Measurements from ENCODE around the gene PLP2. TPM values are rescaled to one million over a fixed set of nuclear protein-coding genes. Genes with fewer than 3 reads are reported as not detected.
"Not testable (repeated sequence)": the region's sequence is repeated elsewhere in the genome, so short reads cannot be mapped to it uniquely, and the experiment has no call there.

PLP2 gene
- polyA plus RNA-seq, 2 of the 4 experiments (the other 2 are of a cell fraction): 164 to 209 TPM

DNA sequence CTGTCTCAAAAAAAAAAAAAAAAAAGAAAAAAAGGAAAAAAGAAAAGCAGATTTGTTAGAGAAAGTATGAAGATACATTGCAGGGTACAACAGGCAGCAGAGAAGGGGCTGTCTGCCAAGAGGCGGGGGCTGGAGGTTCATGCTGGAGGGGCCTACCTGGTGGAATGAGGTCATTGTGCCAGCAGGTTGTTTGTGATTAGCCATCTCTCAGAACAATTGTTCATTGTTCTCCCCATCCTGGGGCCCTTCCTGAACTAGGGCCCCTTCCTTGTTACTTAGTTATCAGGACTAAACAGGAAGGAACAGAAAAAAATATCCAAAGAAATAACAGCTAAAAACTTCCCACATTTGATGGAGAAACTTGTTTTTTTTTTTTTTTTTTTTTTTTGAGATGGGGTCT lies 34.2 kb upstream of the PLP2 start (continued):
- no peak for TF ChIP-seq CBX8 (IDR thresholded peaks at IDR 0.05)
- no peak for TF ChIP-seq RAD21 (conservative IDR thresholded peaks at IDR 0.05 in 1 of 2, IDR thresholded peaks at IDR 0.05 in 1 of 2)

GRCh38 chrX:49139713-49140112 lies 32.0 kb upstream of the PLP2 start:
- Histone ChIP-seq H3K27ac (peak overlapping the region; percentile 69 to 77), H3K4me3 (no peak overlapping the region), H3K4me1 (peaks cover 16% of the 10 kb centered on the region), H3K9me3 (no peaks in the 10 kb centered on the region), H3K4me2 (peak overlapping the region; percentile 64)
- TF ChIP-seq ZSCAN20 (CRISPR knock-in tag; IDR thresholded peaks at IDR 0.05) (no peak), POLR2AphosphoS2 (conservative IDR thresholded peaks at IDR 0.05; ENCODE audit: low read length) (no peak), EHF (CRISPR knock-in tag; IDR thresholded peaks at IDR 0.05) (no peak), HEYL (CRISPR knock-in tag; IDR thresholded peaks at IDR 0.05) (no peak), MAZ (IDR thresholded peaks at IDR 0.05; ENCODE audit: borderline replicate concordance, low read depth, low read length) (no peak), CEBPB (IDR thresholded peaks at IDR 0.05) (no peak), RAD21 (conservative IDR thresholded peaks at IDR 0.05 in 1 of 2, IDR thresholded peaks at IDR 0.05 in 1 of 2) (no peak), HDAC2 (IDR thresholded peaks at IDR 0.05) (no peak), ZC3H11A (IDR thresholded peaks at IDR 0.05) (no peak), RCOR1 (IDR thresholded peaks at IDR 0.05; ENCODE audit: low read depth, low read length) (no peak), NFE2L2 (conservative IDR thresholded peaks at IDR 0.05; ENCODE audit: low read length) (no peak), JUN (IDR thresholded peaks at IDR 0.05) (no peak), RNF2 (IDR thresholded peaks at IDR 0.05; ENCODE audit: borderline replicate concordance, low read depth) (no peak), GATA3 (IDR thresholded peaks at IDR 0.05; ENCODE audit: borderline replicate concordance) (no peak), CHD2 (IDR thresholded peaks at IDR 0.05; ENCODE audit: low read length, partially characterized antibody) (no peak), BHLHE40 (IDR thresholded peaks at IDR 0.05; ENCODE audit: low read depth, low read length) (no peak)
- ATAC-seq (peak in 1 of 2 experiments; percentile 69; a peak in 3 of 6 replicates), DNase-seq (ENCODE audit: low read depth in 1 of 2, low spot score in 1 of 2) (peak in 1 of 2 experiments; percentile 34), FAIRE-seq (no peak)
- ChIA-PET POLR2A (no interaction called here), CTCF (interaction anchor here (2.0 to 7.7 kb wide), 2 partner anchors 15 to 24 kb away, joined by 5 to 54 read pairs; no protein-coding TSS in a partner anchor)
- 19% methylated on average over 4 of the region's 4 CpGs for WGBS (ENCODE audit: missing lambda C conversion rate)

DNA sequence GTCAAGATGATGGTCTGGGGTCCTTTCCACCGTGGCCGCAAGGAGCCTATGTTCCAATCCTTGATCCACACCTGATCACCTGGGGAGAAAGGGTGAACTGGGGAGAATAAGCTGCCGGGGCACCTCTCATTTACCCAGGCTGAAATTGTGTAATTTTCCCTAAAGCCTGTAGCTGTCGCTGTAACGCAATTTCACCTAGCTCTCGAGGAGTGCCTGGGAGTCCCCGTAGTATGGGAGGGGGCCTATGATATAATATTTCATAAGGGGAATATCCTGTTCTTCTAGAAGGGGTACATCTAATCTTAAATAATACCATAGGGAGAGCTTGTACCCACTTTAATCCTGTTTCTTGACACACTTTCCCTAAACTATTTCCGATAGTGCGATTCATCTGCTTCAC lies 29.4 kb upstream of the PLP2 start:
- POLR2A ChIA-PET: interaction anchor here (1.0 kb wide), 1 partner anchor 13 kb away, joined by 7 read pairs; no protein-coding TSS in a partner anchor
- H3K4me2 ChIP-seq, H3K9me3 ChIP-seq, ATAC-seq, H3K27ac ChIP-seq, FAIRE-seq, H3K4me3 ChIP-seq: not testable (repeated sequence)
- peak in 1 of 2 experiments; percentile 24; a peak in 1 of 4 replicates for TF ChIP-seq CEBPB (IDR thresholded peaks at IDR 0.05)
- peak; percentile 46 to 61 for TF ChIP-seq RAD21 (conservative IDR thresholded peaks at IDR 0.05 in 1 of 2, IDR thresholded peaks at IDR 0.05 in 1 of 2)
- TF ChIP-seq, protein P1, sequence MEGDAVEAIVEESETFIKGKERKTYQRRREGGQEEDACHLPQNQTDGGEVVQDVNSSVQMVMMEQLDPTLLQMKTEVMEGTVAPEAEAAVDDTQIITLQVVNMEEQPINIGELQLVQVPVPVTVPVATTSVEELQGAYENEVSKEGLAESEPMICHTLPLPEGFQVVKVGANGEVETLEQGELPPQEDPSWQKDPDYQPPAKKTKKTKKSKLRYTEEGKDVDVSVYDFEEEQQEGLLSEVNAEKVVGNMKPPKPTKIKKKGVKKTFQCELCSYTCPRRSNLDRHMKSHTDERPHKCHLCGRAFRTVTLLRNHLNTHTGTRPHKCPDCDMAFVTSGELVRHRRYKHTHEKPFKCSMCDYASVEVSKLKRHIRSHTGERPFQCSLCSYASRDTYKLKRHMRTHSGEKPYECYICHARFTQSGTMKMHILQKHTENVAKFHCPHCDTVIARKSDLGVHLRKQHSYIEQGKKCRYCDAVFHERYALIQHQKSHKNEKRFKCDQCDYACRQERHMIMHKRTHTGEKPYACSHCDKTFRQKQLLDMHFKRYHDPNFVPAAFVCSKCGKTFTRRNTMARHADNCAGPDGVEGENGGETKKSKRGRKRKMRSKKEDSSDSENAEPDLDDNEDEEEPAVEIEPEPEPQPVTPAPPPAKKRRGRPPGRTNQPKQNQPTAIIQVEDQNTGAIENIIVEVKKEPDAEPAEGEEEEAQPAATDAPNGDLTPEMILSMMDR (IDR thresholded peaks at IDR 0.05): peak; percentile 54
- DNase-seq (ENCODE audit: low read depth in 1 of 2, low spot score in 1 of 2): peak in 1 of 2 experiments; percentile 29
- 30% methylated on average over 9 of the region's 9 CpGs for WGBS (ENCODE audit: missing lambda C conversion rate)
- H3K4me1 ChIP-seq: peaks cover 16% of the 10 kb centered on the region
- CTCF ChIA-PET: interaction anchor here (0.9 to 7.7 kb wide), 10 partner anchors 9 to 612 kb away, joined by 3 to 54 read pairs (median 4); no protein-coding TSS in a partner anchor

DNA sequence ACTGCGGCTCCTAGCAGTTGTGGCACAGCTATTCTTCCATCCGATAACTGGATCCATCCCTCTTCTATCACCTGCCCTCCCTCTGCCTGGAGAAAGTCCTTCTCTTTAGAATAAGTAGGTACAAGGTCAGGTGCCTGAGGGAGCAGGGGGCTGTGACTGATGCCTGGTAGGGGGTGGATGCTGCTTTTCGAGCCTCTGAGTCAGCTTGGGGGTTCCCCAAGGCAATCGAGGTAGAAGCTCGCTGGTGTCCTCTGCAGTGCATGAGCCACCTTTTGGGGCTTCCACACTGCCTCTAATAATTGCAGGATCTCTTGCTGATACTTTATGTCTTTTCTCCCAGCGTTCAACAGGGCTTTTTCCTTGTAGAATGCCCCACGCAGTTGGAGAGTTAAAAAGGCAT lies 28.5 kb upstream of the PLP2 start:
- H3K4me3 ChIP-seq; FAIRE-seq; H3K4me2 ChIP-seq; DNase-seq (ENCODE audit: low read depth in 1 of 2, low spot score in 1 of 2); H3K27ac ChIP-seq; ATAC-seq; POLR2A ChIA-PET; H3K9me3 ChIP-seq: not testable (repeated sequence)
- CTCF ChIA-PET: interaction anchor here (0.6 to 7.7 kb wide), 8 partner anchors 8 to 34 kb away, joined by 3 to 54 read pairs (median 4); no protein-coding TSS in a partner anchor
- H3K4me1 ChIP-seq: peaks cover 18% of the 10 kb centered on the region
- WGBS (ENCODE audit: missing lambda C conversion rate): 64% methylated on average over 7 of the region's 7 CpGs
